ENCODE results near the gene PCDHGA3.

DNA sequence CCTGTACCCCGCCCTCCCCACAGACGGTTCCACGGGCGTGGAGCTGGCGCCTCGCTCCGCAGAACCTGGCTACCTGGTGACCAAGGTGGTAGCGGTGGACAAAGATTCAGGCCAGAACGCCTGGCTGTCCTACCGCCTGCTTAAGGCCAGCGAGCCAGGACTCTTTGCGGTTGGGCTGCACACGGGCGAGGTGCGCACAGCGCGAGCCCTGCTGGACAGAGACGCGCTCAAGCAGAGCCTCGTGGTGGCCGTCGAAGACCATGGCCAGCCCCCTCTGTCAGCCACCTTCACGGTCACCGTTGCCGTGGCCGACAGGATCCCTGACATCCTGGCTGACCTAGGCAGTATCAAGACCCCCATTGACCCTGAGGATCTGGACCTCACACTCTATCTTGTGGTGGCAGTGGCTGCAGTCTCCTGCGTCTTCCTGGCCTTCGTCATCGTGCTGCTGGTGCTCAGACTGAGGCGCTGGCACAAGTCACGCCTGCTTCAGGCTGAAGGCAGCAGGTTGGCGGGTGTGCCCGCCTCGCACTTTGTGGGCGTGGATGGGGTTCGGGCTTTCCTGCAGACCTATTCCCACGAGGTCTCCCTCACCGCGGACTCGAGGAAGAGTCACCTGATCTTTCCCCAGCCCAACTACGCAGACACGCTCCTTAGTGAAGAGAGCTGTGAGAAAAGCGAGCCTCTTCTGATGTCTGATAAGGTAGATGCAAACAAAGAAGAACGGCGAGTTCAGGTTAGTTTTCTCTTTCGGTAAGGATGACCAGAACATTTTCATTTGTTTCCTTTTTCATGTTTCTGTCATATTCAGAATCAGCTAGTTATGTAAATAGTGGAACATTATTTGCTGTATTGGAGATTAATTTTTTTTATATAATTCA is 22.6 kb downstream of the PCDHGA3 start:
- TF ChIP-seq, protein P1, sequence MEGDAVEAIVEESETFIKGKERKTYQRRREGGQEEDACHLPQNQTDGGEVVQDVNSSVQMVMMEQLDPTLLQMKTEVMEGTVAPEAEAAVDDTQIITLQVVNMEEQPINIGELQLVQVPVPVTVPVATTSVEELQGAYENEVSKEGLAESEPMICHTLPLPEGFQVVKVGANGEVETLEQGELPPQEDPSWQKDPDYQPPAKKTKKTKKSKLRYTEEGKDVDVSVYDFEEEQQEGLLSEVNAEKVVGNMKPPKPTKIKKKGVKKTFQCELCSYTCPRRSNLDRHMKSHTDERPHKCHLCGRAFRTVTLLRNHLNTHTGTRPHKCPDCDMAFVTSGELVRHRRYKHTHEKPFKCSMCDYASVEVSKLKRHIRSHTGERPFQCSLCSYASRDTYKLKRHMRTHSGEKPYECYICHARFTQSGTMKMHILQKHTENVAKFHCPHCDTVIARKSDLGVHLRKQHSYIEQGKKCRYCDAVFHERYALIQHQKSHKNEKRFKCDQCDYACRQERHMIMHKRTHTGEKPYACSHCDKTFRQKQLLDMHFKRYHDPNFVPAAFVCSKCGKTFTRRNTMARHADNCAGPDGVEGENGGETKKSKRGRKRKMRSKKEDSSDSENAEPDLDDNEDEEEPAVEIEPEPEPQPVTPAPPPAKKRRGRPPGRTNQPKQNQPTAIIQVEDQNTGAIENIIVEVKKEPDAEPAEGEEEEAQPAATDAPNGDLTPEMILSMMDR (IDR thresholded peaks at IDR 0.05; ENCODE audit: low read depth, low read length) = no peak
- TF ChIP-seq EZH2phosphoT487 (IDR thresholded peaks at IDR 0.05; ENCODE audit: low read depth) = no peak

Data from OCI-LY3 (cell line).